OCI-LY7 (cell line): Measurements from ENCODE around the gene BMP8A. TPM values are rescaled to one million over a fixed set of nuclear protein-coding genes. Genes with fewer than 3 reads are reported as not detected.
"Not testable (repeated sequence)": the region's sequence is repeated elsewhere in the genome, so short reads cannot be mapped to it uniquely, and the experiment has no call there.

Experiments
- BruUV-seq: library from RNA; stranded (reverse); fragments of 400-500 nt; replicated peaks from 2 replicates; lab custom pipeline; 2021; lab: Mats Ljungman, UMichigan
- CTCF ChIA-PET: fragments of 300-600 bp; sonication (Branson Sonifier 250); formaldehyde crosslinking; loops from one replicate; lab custom pipeline; 2022; ENCODE audit warnings: antibody characterized with exemption; ENCODE audit not compliant: unreplicated experiment; lab: Charles Lee
- POLR2A ChIA-PET: fragments of 300-600 bp; sonication (Branson Sonifier 250); formaldehyde crosslinking; loops from one replicate; lab custom pipeline; 2022; ENCODE audit warnings: antibody characterized with exemption; lab: Charles Lee
- DNase-seq: peaks from one replicate; pipeline ENCODE4 v3.0.0-alpha.2; 2015; ENCODE audit warnings: low spot score
- H2AFZ ChIP-seq: fragments of 200-600 bp; sonication (generic), shearing (Covaris generic); 2 replicates; pipeline ENCODE4 v1.6.1; 2014; ENCODE audit warnings: mild to moderate bottlenecking, antibody characterized with exemption, low read length, moderate library complexity
- H3K27ac ChIP-seq: fragments of 200-600 bp; sonication (generic); 2 replicates; pipeline ENCODE4 v1.5.1; 2014; ENCODE audit warnings: mixed run types, low read depth, mild to moderate bottlenecking, moderate library complexity, low read length, inconsistent platforms; ENCODE audit not compliant: poor library complexity, severe bottlenecking
- H3K36me3 ChIP-seq: fragments of 200-600 bp; sonication (generic); 2 replicates; pipeline ENCODE4 v1.6.1; 2014; ENCODE audit warnings: mild to moderate bottlenecking, antibody characterized with exemption, low read length, moderate library complexity, mixed read lengths; ENCODE audit not compliant: insufficient read depth
- H3K4me1 ChIP-seq: fragments of 200-600 bp; sonication (generic); 2 replicates; pipeline ENCODE4 v1.5.1; 2014; ENCODE audit warnings: mild to moderate bottlenecking, low read length; ENCODE audit not compliant: insufficient read depth, poor library complexity, severe bottlenecking
- H3K4me2 ChIP-seq: fragments of 200-600 bp; sonication (generic); 2 replicates; pipeline ENCODE4 v1.6.1; 2014; ENCODE audit warnings: mild to moderate bottlenecking, low read length
- H3K4me3 ChIP-seq: fragments of 200-600 bp; sonication (generic); 2 replicates; pipeline ENCODE4 v1.5.1; 2014; ENCODE audit warnings: mild to moderate bottlenecking, low read depth, low read length; ENCODE audit not compliant: poor library complexity, severe bottlenecking
- H3K79me2 ChIP-seq: fragments of 200-600 bp; sonication (generic); 2 replicates; pipeline ENCODE4 v1.6.1; 2016; ENCODE audit warnings: low read depth, mild to moderate bottlenecking, low read length, moderate library complexity, mixed read lengths; ENCODE audit not compliant: insufficient read depth
- H3K9me2 ChIP-seq: fragments of 200-600 bp; sonication (generic); 2 replicates; pipeline ENCODE4 v1.6.1; 2016; ENCODE audit warnings: mild to moderate bottlenecking, low read length, mixed read lengths; ENCODE audit not compliant: insufficient read depth
- H3K9me3 ChIP-seq: fragments of 200-600 bp; sonication (generic); 2 replicates; pipeline ENCODE4 v1.6.1; 2014; ENCODE audit warnings: mild to moderate bottlenecking, mixed run types, low read length, mixed read lengths
- H4K20me1 ChIP-seq: fragments of 200-600 bp; sonication (generic); 2 replicates; pipeline ENCODE4 v1.6.1; 2014; ENCODE audit warnings: mild to moderate bottlenecking, antibody characterized with exemption, low read length, moderate library complexity, mixed read lengths; ENCODE audit not compliant: insufficient read depth
- EZH2phosphoT487 ChIP-seq: fragments of 200-600 bp; sonication (generic); IDR thresholded peaks from 2 replicates; pipeline ENCODE4 v1.6.1; 2018; ENCODE audit warnings: low read depth, borderline replicate concordance, mild to moderate bottlenecking, mixed run types, antibody characterized with exemption, low read length, moderate library complexity, mixed read lengths
- intact Hi-C: fragments of 100-400 bp; cut with micrococcal nuclease; formaldehyde crosslinking; loops from one replicate; pipeline ENCODE4 v1.10.0; 2022; ENCODE audit not compliant: unreplicated experiment
- total RNA-seq, 2 experiments: library from RNA; depleted of rRNA in 1 of 2; stranded (reverse); fragments of >200 nt in 1 of 2; shearing (Covaris generic) in 1 of 2; gene quantifications; 2 replicates each; pipeline ENCODE4 v1.2.3, GENCODE V29; 2014 to 2022
- TF ChIP-seq, protein P1 (sequence below): fragments of 200-600 bp; sonication (generic); conservative IDR thresholded peaks from 2 replicates; pipeline ENCODE4 v1.5.1; 2014; ENCODE audit warnings: mild to moderate bottlenecking, antibody characterized with exemption, low read length, moderate library complexity, mixed read lengths

The BMP8A gene
- total RNA-seq, 2 experiments from 2014 or later = 0.32 to 0.44 TPM

DNA sequence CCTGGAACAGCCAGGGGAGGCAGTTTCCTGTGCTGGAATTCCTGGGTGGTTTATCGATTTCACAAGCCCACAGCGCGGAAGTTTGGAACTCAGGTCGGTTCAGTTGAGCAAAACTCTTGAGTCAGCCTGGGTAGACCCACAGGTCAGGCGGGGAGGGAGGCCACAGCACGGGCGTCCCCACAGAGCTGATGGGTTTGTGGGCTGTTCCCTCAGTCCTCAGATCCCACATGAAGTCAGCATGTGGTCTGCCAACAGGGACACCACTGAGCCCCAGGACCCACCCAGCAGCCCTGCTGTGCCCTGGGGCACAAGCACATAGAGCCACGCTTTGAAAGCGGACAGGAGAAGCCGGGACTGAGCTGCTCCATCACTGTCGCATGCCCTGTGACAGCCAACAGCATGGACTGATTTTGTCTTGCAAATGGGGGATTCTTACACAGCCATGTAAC, 17.4 kb downstream of the BMP8A start:
- Histone ChIP-seq H3K9me3 (no peaks in the 10 kb centered on the region), H3K36me3 (no peaks in the 10 kb centered on the region), H4K20me1 (no peaks in the 10 kb centered on the region), H3K79me2 (no peaks in the 10 kb centered on the region), H3K4me3 (peak overlapping the region; percentile 45), H3K9me2 (no peaks in the 10 kb centered on the region), H3K27ac (peak overlapping the region; percentile 29), H2AFZ (peak overlapping the region; percentile 84), H3K4me2 (peak overlapping the region; percentile 71), H3K4me1 (peaks cover 21% of the 10 kb centered on the region)
- ChIA-PET POLR2A (interaction anchor here (0.6 kb wide), 1 partner anchor 191 kb away, joined by 3 read pairs; no protein-coding TSS in a partner anchor), CTCF (interaction anchor here (0.7 kb wide), 1 partner anchor 30 kb away, joined by 5 read pairs; no protein-coding TSS in a partner anchor)
- BruUV-seq = no TSS peak
- peak; percentile 43 for DNase-seq
- no peak for TF ChIP-seq EZH2phosphoT487
- TF ChIP-seq, protein P1, sequence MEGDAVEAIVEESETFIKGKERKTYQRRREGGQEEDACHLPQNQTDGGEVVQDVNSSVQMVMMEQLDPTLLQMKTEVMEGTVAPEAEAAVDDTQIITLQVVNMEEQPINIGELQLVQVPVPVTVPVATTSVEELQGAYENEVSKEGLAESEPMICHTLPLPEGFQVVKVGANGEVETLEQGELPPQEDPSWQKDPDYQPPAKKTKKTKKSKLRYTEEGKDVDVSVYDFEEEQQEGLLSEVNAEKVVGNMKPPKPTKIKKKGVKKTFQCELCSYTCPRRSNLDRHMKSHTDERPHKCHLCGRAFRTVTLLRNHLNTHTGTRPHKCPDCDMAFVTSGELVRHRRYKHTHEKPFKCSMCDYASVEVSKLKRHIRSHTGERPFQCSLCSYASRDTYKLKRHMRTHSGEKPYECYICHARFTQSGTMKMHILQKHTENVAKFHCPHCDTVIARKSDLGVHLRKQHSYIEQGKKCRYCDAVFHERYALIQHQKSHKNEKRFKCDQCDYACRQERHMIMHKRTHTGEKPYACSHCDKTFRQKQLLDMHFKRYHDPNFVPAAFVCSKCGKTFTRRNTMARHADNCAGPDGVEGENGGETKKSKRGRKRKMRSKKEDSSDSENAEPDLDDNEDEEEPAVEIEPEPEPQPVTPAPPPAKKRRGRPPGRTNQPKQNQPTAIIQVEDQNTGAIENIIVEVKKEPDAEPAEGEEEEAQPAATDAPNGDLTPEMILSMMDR = no peak
- intact Hi-C loops = no loop called here

DNA sequence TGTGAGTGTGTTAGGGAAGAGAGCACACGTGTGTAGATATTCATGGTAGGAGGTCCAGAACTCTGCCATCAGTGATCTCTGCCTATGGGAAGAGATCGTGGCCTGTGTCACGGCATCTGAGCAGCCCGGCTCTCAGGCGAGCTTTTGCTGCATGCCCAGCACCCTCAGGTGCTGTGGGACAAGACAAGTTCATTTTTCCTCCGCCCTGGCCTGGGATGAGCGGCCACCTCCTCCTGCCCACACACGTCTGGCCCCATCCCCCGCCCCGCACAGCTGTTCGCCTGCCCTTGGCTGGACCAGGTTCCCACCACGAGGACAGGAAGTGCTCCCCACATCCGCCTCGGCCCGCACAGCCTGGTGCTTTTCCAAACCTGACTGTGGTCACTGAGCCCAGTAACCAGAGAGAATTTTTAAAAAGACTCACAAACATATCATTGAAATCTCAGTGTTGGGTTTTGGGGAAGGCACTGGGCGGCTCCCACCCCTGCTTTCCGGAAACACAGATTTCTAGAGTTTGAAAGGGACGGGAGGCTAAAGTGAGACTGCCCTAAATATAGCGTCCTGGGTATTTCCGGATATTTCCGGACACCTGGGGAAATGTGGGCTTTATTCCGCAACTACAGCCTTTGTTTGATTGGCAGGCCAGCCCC, 18.0 kb downstream of the BMP8A start:
- no peaks in the 10 kb centered on the region for H3K9me2 ChIP-seq
- no peak for TF ChIP-seq EZH2phosphoT487
- TF ChIP-seq, protein P1 = no peak
- POLR2A ChIA-PET = no interaction called here
- H2AFZ ChIP-seq = peak overlapping the region; percentile 84
- H3K4me3 ChIP-seq = peak overlapping the region; percentile 45
- peak; percentile 71 for DNase-seq
- peak overlapping the region; percentile 71 for H3K4me2 ChIP-seq
- no peaks in the 10 kb centered on the region for H3K9me3 ChIP-seq
- peak overlapping the region; percentile 29 for H3K27ac ChIP-seq
- no peaks in the 10 kb centered on the region for H3K79me2 ChIP-seq
- CTCF ChIA-PET = interaction anchor here (0.7 kb wide), 1 partner anchor 29 kb away, joined by 5 read pairs; no protein-coding TSS in a partner anchor
- BruUV-seq = no TSS peak
- no peaks in the 10 kb centered on the region for H3K36me3 ChIP-seq
- peaks cover 21% of the 10 kb centered on the region for H3K4me1 ChIP-seq
- intact Hi-C loops = no loop called here
- no peaks in the 10 kb centered on the region for H4K20me1 ChIP-seq

DNA sequence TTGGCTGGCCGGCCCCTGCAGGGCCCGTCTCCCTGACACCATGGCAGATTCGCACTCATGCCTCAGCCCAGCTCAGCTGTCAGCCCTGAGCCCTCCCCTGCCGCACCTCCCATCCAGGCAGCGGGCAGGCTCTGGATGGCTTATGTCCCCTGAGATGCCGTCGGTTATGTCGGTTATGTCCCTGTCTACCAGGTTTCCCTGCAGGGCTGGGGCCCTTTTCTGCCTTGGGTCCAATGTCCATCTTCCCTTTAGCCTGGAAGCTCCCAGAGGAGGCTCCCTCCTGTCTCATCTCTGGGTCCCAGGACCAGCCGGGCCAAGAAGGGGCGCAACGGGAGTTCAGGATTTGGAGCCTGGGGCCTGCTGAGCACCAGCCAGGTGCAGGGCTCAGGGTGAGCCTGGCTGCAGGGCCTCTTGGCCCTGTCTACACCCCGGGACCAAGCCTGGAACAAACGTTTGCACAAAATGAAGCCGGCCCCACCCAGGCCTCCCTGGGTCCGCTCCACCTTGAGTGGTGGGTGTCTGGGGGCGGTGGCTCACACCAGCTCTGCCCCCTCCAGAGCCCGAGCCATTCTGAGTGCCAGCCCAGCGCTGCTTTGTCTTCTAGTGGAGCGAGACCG, 19.2 kb downstream of the BMP8A start:
- H2AFZ ChIP-seq, H3K4me2 ChIP-seq, BruUV-seq, H3K79me2 ChIP-seq, H3K36me3 ChIP-seq, H3K9me2 ChIP-seq, H3K27ac ChIP-seq, H4K20me1 ChIP-seq, CTCF ChIA-PET, DNase-seq, H3K9me3 ChIP-seq, H3K4me3 ChIP-seq, POLR2A ChIA-PET, intact Hi-C loops: not testable (repeated sequence)
- peaks cover 21% of the 10 kb centered on the region for H3K4me1 ChIP-seq

DNA sequence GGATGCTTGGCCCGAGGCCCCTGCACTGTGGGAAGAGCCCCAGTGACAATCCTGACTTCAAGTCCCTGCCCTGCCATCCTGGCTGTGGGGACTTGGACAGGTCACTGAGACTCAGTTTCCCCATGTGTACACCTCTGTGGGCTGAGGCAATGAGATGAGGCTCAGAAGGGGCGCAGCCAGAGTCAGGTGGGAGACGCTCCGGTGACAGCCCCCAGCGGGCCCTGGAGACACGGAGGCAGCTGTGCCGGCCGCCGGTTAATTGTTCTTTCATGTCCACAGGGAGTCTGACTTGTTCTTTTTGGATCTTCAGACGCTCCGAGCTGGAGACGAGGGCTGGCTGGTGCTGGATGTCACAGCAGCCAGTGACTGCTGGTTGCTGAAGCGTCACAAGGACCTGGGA, 20.0 kb downstream of the BMP8A start:
- POLR2A ChIA-PET, H3K79me2 ChIP-seq, H3K36me3 ChIP-seq, BruUV-seq, CTCF ChIA-PET, H3K9me3 ChIP-seq, H3K4me3 ChIP-seq, H3K27ac ChIP-seq, H2AFZ ChIP-seq, H4K20me1 ChIP-seq, H3K4me2 ChIP-seq, H3K9me2 ChIP-seq, intact Hi-C loops, DNase-seq: not testable (repeated sequence)
- H3K4me1 ChIP-seq = peaks cover 21% of the 10 kb centered on the region
